ENCODE measurements around the gene SHROOM3.

DNA sequence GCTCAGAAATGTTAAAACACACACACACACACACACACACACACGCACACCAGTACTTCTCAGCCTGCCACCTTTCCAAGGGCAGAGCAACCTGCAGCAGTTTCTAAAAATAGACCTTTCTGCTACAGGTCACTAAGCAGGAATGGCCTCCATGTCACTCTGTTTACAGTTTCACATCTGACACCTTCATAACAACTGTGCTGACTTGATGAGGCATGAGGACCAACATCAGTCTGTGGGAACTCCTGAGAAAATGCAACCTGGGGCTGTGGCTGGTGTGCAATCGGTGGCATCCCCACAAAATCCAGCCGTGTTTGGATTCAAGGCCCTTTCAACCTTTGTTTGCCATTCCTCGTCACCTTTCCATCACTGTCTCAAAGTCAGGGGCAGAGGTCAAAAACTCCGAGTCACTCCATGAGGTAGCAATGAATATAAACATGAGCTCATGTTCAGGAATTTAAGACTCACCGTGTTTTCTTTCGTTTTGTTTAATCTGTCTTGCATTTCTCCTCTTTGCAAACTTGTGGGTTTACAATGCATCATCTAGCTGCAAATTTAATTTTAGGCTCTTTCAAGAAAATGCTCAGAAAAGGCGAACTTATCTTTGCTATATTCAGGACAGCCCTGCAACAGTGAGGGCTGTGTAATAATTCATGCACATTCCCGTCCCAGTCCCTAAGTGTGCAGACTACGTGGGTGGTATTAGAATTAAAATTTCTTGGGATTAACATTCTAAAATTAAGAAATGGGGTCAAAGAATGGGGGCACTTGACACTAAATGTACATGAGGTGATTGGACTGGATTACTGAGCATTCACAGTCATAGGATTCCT, 135.3 kb downstream of the SHROOM3 start:
- no peak for TF ChIP-seq POLR2A (IDR thresholded peaks at IDR 0.05)
- TF ChIP-seq, protein P1, sequence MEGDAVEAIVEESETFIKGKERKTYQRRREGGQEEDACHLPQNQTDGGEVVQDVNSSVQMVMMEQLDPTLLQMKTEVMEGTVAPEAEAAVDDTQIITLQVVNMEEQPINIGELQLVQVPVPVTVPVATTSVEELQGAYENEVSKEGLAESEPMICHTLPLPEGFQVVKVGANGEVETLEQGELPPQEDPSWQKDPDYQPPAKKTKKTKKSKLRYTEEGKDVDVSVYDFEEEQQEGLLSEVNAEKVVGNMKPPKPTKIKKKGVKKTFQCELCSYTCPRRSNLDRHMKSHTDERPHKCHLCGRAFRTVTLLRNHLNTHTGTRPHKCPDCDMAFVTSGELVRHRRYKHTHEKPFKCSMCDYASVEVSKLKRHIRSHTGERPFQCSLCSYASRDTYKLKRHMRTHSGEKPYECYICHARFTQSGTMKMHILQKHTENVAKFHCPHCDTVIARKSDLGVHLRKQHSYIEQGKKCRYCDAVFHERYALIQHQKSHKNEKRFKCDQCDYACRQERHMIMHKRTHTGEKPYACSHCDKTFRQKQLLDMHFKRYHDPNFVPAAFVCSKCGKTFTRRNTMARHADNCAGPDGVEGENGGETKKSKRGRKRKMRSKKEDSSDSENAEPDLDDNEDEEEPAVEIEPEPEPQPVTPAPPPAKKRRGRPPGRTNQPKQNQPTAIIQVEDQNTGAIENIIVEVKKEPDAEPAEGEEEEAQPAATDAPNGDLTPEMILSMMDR (IDR thresholded peaks at IDR 0.05 in 8 of 11, conservative IDR thresholded peaks at IDR 0.05 in 3 of 11), result no peak
